Right lung (tissue), 5 donors: Measurements from ENCODE around the gene AIRE. TPM values are rescaled to one million over a fixed set of nuclear protein-coding genes. Genes with fewer than 3 reads are reported as not detected.

Experiments
- DNase-seq, 2 donors: peaks; one replicate each; pipeline ENCODE4 v3.0.0-alpha.2; 2013
- polyA plus RNA-seq, 5 donors: library from polyadenylated mRNA; unstranded; fragments of 120-200 nt; gene quantifications; one replicate each; pipeline versions ENCODE4 v1.2.1 to v1.2.3, GENCODE V29; 2013; ENCODE audit warnings: inconsistent platforms in 1 of 5, low replicate concordance in 1 of 5; ENCODE audit not compliant: insufficient read length in 5 of 5, insufficient read depth in 1 of 5

Gene AIRE
- polyA plus RNA-seq, 5 donors: 0.06 to 0.18 (median 0.12) TPM

DNA sequence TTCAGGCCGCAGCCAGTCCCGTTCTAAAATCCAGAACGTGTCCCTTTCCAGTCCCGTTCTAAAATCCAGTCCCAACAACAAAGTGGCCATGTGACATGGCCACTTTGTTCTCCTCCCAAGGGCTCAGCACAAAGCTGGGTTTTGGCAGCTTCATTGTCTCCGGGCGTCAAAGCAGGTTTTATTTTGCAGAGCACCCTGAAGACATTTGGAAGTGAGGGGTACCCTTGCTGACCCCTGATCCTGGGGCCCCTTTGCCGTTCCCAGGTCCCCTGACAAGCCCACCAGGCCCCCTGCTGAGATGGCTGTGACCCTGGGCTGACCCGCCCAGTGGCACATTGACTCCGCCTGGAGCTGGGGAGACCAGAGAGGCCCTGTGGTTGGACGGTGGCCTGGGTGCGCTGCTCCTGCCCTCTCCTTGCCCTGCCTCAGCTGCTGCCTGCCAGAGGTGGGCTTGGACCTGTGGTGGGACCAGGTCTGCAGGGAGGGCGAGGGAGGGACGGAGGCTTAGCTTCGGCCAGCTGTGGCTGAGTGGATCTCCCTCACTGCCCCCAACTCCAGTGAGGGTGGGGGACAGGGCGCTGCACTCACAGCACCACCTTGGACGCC lies 18.4 kb downstream of the AIRE start:
- DNase-seq: no peak

DNA sequence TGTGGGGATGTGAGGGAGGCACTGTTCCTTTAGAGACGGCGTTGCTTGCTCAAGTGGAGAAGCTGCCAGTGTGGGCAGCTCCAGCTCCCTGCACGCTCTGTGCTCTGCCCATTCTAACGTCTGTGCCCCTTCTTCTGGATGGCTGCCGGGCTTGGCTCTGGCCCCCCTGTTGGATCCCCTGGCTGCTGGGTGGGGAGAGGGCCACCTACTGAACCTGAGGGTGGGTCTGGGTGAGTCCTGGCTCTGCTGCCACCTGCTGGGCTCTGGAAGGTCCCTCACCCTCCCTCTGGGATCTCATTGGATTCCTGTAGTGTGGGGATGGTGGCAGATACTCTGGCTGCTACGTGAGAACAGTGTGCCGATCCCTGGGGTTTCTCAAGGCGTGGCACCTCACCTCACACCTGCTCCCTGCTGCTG lies 19.2 kb downstream of the AIRE start:
- DNase-seq: peak in 1 of 2 donors; percentile 41

DNA sequence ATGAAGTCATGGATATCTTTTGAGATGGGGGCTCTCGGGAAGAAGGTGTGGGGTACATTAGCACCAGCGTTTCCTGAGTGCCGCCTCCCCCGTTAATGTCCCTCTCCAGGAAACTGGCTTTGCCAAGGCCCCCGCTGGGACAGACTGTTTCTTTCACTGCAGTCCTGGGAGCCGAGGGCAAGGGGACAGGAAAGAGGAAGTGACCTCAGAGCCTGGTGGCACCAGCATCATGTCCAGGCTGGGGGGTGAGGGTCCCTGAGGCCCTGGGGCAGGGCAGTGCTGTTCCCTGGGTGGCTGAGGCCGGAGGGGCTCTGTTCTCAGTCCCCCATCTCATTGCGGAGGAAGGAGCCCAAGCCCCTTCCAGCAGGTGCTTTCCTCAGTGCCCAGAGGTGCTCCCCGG lies 20.0 kb downstream of the AIRE start:
- DNase-seq: no peak

DNA sequence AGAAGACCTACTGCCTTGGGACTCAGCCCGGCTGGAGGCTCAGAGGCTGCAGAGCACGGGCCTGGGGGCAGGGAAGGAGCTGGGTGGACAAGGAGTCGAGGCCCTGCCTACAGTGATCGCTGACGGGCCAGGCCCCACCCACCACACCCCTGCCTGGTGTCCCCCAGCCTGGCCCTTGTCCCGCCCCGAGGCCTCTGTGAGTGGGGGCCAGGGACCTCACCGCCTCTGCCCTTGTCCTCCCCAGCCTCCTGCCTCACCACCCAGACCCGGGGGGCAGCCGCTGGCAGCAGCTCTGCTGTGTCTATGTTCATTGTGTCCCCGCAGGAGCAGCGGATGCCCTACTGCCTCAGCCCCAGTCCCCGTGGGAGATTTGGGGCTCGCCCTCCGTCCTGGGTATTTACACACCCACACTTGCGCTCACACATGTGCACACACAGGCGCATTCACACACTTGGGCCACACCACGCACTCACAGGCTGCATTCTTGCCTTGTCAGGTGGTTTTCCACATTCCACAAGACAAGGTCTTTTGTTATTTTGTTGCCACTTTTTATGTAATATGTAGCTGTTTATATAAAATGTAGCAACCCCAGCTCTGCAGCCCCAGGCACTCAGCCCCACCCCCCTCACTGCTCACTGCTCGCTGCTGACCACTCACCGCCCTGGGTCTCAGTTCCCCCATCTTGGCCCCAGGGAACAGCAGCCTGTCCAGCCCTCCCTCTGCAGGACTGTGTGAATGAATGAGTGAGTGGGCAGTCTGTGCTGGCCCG lies 21.4 kb downstream of the AIRE start:
- DNase-seq: no peak

DNA sequence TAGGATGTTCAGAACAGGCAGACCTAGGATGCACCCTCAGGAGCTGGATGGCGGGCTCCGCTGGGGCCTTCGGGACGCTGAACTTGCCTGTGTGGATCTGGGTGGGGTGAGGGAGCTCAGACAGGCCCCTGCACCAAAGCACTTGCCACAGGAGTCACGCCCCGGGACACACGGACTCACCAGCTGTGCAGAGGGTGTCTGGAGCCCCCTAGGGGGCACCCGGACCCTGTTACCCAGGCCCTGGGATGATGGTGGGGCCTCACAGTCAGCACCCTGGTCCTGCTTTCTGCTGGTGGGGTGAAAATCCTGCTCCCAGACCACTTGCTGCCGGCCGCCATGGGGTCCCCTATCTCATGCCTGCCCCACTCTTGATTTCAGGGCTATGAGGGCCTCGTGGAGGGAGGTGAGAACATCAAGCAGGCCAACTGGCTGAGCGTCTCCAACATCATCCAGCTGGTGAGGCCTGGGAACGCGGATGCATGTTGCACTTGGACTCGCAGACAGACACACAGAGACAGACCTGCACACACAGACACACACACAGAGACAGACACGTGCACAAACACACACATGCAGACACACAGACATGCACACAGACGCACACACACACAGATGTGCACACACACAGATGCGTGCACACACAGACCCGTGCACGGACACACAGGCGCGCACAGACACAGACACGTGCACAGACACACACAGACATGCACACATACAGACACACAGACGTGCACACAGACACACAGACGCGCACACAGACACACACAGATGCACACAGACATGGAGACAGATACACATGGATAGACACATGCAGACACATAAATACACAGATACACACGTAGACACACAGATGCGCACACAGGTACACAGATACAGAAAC lies 25.2 kb downstream of the AIRE start:
- no peak for DNase-seq

DNA sequence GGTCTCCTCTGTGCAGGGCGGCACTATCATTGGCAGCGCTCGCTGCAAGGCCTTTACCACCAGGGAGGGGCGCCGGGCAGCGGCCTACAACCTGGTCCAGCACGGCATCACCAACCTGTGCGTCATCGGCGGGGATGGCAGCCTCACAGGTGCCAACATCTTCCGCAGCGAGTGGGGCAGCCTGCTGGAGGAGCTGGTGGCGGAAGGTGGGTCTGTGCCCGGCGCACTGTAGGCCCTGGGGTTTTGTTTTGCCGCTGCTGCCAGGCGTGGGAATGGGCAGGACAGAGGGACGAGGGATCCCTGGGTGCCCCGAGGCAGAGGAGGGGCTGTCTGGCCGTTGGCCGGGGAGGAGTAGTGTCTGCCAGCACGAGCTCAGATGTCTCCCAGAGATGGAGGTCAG lies 26.4 kb downstream of the AIRE start:
- DNase-seq: no peak

DNA sequence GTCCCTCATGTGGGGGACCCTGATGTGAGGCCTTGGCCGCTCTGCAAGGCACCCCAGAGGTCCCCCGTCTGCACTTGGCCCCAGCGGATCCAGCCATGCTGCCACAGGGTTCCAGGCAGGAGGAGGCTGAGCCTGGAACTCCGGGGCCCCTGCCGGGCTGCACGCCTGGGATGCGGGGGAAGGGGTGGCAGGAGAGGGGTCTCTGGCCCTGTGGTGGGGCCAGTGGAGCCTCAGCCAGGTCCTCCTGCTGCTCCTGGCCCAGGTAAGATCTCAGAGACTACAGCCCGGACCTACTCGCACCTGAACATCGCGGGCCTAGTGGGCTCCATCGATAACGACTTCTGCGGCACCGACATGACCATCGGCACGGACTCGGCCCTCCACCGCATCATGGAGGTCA lies 27.0 kb downstream of the AIRE start:
- no peak for DNase-seq

DNA sequence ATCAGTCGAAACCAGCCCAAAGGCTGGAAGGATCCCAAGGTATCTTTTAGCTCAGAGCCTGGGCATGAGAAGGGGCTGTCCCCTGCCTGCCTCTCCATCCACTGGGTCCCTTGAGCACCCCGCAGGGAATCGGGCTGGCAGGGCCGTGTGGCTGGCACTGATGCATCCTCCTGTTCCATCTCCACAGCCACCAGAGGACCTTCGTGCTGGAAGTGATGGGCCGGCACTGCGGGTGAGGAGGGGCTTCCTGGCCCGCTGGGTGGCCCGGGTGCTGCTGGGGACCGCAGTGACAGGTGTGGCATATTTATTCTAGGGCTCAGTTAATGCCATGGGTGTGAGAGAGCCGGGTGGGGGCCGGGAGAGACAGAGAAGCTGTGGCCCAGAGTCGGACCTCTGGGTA lies 27.8 kb downstream of the AIRE start:
- no peak for DNase-seq

DNA sequence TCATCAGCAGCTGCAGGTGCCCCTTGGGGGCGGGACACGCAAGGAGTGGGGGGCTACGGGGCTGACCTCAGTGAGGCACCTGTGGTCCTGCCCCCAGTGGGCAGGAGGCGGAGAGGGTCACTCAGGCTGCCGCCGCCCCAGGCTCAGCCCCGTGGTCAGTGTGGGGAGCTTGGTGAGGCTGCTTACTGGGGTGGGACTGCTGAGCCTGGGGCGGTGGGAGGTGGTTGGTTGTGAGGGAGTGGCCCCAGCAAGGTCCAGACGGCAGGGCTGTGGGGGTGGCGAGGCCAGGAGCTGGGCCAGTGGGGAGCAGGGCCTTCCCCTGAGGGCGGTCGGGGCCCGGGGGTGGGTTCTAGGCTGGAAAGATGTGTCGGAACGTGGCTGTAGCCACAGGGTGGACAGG lies 28.5 kb downstream of the AIRE start:
- DNase-seq: no peak

DNA sequence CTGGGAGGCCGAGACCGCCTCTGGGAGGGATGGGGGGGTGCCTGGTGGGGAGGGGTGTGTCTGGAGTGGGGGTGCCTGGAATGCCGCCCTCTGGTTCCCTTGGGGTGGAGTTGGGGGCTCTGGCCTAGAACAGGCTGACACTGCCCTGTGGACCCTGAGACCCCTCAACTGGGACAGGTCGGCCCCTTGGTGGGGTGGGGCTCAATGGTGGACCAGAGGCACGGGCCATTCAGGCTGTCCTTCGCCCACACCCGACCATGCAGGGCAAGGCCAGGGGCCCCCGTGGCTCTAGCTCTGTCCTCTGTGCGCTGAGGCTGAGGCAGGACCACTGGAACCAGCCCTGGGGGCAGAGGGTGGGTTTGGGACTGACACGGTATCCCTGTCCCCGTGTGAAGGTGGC lies 28.9 kb downstream of the AIRE start:
- DNase-seq: no peak

DNA sequence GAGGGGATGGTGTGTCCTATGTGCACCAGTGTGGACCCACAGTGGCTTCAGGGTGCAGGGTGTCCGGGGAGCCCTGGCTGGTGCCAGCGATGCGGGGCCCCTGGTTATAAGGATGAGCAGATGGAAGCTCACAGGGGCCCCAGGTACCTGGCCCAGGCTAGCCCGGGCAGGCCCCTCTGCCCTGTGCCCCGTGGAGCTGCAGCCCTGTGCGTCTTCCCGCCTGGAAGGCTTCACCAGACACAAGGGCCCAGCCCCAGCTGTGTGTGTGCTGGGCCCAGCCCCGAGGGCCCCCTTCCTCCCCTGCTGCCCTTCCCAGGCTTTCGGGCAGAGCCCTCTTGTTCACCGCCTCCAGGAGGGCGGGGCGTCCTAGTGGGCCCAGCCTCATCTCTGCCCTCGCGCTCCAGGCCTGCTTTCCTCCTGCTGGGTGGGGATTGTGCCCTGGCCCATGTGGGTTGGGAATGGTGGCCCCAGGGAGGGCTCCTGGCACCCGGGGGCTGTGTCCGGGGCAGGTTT lies 30.1 kb downstream of the AIRE start:
- no peak for DNase-seq

DNA sequence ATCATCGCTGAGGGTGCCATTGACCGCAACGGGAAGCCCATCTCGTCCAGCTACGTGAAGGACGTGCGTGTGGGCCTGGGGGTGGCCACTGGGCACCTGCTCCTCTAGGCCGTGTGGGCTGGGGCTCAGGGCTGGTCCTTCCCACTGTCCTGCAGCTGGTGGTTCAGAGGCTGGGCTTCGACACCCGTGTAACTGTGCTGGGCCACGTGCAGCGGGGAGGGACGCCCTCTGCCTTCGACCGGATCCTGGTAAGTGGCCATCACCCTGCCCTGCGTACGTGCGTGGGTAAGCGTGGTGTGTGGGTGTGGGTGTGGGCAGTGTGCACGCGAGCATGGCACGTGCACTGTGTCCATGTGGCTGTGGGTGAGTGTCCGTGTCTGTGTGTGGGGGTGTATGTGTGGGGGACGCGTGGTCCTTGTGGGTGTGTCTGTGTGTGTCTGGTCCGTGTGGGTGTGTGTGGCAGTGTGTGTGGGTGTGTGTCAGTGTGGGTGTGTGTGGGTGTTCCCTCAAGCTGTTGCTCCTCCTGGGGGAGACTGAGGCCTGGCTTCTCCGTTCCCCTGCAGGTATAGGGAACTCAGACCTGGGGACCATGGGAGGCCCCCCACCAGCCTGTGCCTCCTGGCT lies 30.7 kb downstream of the AIRE start:
- no peak for DNase-seq

DNA sequence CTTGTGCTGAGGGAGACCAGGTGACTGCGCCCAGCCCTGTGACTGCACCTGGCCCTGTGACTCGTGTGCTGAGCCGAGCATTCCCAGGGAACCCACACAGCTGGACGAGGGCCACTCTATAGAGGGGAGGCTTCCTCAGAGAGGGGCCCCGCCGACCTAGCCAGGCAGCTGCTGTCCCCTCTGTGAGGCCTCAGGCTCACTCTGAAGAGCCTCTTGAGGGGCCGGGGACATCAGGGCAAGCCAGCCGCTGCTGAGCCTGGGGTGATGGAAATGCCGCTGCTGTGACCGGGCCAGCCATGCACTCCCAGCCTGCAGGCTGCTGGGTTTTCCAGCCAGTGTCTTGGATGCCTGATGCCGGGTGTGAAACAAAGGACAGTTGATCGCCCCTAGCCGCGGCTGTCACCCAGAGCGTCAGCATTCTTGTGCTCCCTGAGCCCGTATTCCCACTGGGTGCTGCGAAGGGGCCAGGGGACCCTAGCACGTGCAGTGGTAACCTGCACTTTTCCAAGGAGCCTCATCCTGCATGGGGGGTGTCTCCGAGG lies 31.6 kb downstream of the AIRE start:
- no peak for DNase-seq

DNA sequence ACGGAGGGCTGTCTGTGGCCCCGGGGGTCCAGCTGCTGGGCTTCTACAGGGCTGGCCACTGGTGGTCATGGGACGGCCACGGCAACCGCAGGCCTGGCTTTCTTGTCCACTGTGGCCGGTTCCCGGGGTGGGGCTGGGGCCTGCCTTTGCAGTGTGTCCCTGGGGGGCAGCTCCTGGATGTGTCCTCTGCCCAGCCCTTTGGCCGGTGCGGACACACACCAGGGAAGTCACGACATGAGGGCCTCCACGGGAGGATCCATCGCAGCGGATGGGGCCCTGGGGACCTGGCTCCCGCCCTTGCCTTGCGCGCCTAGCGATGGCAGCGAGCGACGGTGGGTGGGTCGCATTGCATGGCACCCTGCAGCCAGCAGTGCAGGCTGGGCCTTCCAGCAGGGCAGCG lies 32.2 kb downstream of the AIRE start:
- DNase-seq: no peak

DNA sequence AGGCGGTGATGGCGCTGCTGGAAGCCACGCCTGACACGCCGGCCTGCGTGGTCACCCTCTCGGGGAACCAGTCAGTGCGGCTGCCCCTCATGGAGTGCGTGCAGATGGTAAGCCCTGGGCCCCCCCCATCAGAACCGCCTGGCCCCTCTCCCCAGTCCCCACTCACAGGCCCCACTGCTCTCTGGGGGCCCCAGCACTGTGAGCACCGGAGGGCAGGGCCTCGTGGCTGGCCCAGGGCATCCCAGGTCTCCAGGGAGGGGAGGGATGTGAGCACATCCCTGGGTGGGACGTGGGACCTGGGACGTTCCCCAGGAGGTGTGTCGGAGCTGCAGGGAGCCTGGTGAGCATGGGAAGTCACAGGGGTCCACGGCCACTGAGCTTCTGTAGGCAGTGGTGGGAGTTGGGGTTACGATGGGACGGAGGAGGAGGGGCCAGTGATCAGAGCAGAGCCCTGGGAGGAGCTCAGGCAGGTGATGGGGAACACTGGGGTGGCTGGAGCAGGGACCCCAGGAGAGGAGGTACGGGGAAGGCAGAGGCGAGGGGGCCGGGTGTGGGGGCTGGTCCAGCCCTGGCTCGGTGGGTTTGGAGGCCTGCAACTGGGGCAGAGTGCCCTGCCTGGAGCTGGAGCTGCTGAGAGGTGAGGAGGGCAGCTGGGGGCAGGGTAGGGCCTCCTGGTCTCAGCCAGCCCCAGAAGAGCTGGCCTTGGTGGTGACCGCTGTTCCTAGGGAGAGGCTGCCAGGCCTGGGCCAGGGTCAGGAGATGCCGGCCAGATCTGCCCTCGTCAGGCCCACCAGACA lies 33.0 kb downstream of the AIRE start:
- no peak for DNase-seq

DNA sequence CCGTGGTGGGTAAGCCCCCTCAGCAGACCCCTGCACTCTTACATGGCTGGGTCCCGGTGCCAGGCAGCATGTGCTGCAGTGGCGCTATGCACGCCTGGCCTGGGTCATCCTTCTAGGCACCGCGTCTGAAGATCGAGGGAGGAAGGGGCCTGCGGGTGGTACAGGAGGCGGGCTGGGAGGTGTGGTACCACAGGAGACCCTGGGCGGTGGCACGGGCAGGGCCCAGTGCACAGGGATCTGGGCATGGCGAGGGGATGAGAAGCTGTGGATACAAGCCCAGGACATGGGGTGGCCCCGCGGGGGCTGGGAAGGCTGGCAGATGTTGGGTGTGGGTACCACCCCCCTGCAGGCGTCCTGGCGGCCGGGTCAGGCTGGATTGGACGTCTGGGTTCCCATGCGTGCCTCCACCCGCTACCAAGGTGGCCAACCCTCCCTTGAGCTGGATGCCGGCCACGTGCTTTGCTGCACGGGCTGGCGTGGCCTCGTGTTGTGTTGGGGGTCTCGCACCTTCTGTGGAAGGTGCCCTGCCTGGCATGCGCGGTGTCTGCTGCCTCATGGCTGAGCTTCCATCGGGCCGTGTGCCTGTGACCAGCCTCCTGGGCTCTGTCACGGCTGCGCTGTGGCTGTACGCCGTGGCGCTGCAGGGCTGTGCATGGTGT lies 33.9 kb downstream of the AIRE start:
- no peak for DNase-seq

DNA sequence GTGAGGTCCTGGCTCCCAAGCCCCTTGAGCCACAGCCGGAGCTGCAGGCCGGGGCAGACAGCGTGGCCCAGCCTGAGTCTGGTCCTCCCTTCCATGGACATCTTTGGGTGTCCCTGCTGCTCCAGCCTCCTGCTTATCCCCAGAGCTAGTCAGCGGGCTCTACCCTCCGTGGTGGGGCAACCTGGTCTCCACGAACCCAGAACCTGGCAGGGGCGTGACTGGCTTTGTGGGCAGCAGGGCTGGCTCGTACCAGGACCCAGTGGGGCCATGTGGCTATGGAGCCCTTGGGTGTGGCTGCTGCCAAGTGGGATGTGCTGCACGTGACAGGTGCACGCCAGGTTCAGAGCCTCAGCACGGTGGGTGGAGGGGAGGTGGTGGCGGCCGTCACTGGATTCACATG lies 35.2 kb downstream of the AIRE start:
- DNase-seq: no peak

DNA sequence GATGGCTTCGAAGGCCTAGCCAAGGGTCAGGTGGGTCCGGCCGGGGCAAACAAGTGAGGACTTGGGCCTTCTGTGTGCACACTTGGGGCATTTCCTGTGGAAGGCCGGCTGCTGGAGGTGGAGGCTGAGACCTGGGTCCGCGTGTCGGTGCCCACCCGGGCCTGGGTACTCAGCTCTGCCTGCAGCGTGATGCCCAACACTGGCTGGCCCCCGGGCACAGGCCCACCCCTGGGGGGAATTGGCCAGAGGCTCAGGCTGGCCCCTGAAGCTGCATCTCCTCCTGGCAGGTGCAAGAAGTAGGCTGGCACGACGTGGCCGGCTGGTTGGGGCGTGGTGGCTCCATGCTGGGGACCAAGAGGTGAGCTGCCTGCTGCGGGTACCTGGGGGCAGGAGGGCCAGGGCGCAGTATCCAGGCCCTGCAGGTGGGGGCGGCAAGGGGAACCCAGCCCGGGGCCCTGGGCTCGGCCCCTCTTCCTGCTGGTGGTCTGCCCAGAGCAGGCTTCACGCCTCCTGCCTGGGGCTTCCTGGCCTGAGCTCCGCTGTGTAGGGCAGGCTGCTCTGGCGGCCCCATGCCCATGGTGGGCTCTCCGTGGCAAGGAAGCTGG lies 36.3 kb downstream of the AIRE start:
- no peak for DNase-seq

DNA sequence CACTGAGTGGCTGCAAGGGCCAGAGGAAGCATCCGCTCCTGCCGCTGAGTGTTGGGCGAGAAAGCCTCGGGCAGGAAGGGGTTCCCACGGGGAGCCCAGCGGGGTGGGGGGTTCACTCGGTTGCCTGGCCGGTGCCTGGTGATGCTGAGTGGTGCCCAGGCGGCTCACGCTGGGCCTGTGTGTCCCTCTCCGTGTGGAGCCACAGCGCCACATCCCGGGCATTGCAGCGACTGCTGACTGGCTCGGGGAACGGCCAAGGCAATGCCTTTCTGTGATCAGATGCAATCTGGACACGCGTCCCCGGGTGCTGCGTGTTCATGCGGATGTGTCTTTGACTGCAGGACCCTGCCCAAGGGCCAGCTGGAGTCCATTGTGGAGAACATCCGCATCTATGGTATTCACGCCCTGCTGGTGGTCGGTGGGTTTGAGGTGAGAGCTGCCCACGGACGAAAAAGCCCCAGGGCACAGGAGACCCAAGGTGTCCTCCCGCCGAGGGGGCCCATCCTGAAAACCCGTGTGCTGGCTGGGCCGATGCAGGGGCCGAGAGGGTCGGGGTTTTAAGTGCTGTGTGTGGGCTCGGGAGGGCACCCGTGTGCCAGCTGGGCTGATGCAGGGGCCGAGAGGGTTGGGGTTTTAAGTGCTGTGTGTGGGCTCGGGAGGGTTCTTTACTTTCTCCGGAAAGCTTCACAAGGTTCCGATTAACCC lies 37.1 kb downstream of the AIRE start:
- no peak for DNase-seq
